ENCODE results near the gene PIK3R5. TPM values are rescaled to one million over a fixed set of nuclear protein-coding genes. Genes with fewer than 3 reads are reported as not detected.

PIK3R5 gene
- total RNA-seq, 2 donors from 2014 or later: 30.7 to 42.9 TPM

- H3K4me1 ChIP-seq (ENCODE audit: control insufficient read depth in 1 of 2, low read depth in 2 of 2): no peaks in the 10 kb centered on the region
- H3K27me3 ChIP-seq (replicated peaks; ENCODE audit: insufficient read depth): no peaks in the 10 kb centered on the region
- ATAC-seq (ENCODE audit: insufficient number of reproducible peaks, low FRiP score, low read depth) (no peak), DNase-seq (ENCODE audit: low spot score) (no peak)
- no peaks in the 10 kb centered on the region for H3K36me3 ChIP-seq
- H3K9me3 ChIP-seq: no peaks in the 10 kb centered on the region
- no peak overlapping the region for H3K4me3 ChIP-seq
- no peak for TF ChIP-seq CTCF (IDR thresholded peaks at IDR 0.05)
- no peak overlapping the region for H3K27ac ChIP-seq
These were observed 103.9 kb downstream of the PIK3R5 start for GRCh38 chr17:8861495-8862181.

- no peaks in the 10 kb centered on the region for H3K27me3 ChIP-seq (replicated peaks; ENCODE audit: insufficient read depth)
- no peak for TF ChIP-seq CTCF (IDR thresholded peaks at IDR 0.05)
- H3K27ac ChIP-seq: no peak overlapping the region
- DNase-seq (ENCODE audit: low spot score) (no peak), ATAC-seq (ENCODE audit: insufficient number of reproducible peaks, low FRiP score, low read depth) (no peak)
- no peak overlapping the region for H3K4me3 ChIP-seq
- no peaks in the 10 kb centered on the region for H3K9me3 ChIP-seq
- no peaks in the 10 kb centered on the region for H3K36me3 ChIP-seq
- no peaks in the 10 kb centered on the region for H3K4me1 ChIP-seq (ENCODE audit: control insufficient read depth in 1 of 2, low read depth in 2 of 2)
These were observed 105.6 kb downstream of the PIK3R5 start for GRCh38 chr17:8859804-8860430.

GRCh38 chr17:8859027-8859803 lies 106.3 kb downstream of the PIK3R5 start:
- H3K4me1 ChIP-seq (ENCODE audit: control insufficient read depth in 1 of 2, low read depth in 2 of 2): no peaks in the 10 kb centered on the region
- H3K9me3 ChIP-seq: no peaks in the 10 kb centered on the region
- H3K27ac ChIP-seq: no peak overlapping the region
- H3K4me3 ChIP-seq: no peak overlapping the region
- ATAC-seq (ENCODE audit: insufficient number of reproducible peaks, low FRiP score, low read depth): no peak
- H3K27me3 ChIP-seq (replicated peaks; ENCODE audit: insufficient read depth): no peaks in the 10 kb centered on the region
- no peaks in the 10 kb centered on the region for H3K36me3 ChIP-seq
- no peak for DNase-seq (ENCODE audit: low spot score)
- no peak for TF ChIP-seq CTCF (IDR thresholded peaks at IDR 0.05)

GRCh38 chr17:8857919-8858318 lies 107.6 kb downstream of the PIK3R5 start:
- no peaks in the 10 kb centered on the region for H3K4me1 ChIP-seq (ENCODE audit: control insufficient read depth in 1 of 2, low read depth in 2 of 2)

More at GRCh38 chr17:8857919-8858318, 107.6 kb downstream of the PIK3R5 start:
- no peak for ATAC-seq (ENCODE audit: insufficient number of reproducible peaks, low FRiP score, low read depth)
- H3K9me3 ChIP-seq: no peaks in the 10 kb centered on the region
- TF ChIP-seq CTCF (IDR thresholded peaks at IDR 0.05): no peak
- DNase-seq (ENCODE audit: low spot score): no peak
- no peak overlapping the region for H3K27ac ChIP-seq
- no peak overlapping the region for H3K4me3 ChIP-seq
- H3K27me3 ChIP-seq (replicated peaks; ENCODE audit: insufficient read depth): no peaks in the 10 kb centered on the region
- H3K36me3 ChIP-seq: no peaks in the 10 kb centered on the region
